ENCODE measurements around the gene YBX1. TPM values are rescaled to one million over a fixed set of nuclear protein-coding genes. Genes with fewer than 3 reads are reported as not detected.
"Not testable (repeated sequence)": the region's sequence is repeated elsewhere in the genome, so short reads cannot be mapped to it uniquely, and the experiment has no call there.

The YBX1 gene
- total and polyA plus RNA-seq, 4 donors = 393 to 1,633 (median 657) TPM

GRCh38 chr1:42745851-42746250 lies 63.6 kb downstream of the YBX1 start:
- intact Hi-C loops (cut with DNase I) = loop anchor here (5.0 to 10.0 kb wide), 3 partner anchors 171 to 401 kb away; no protein-coding TSS in a partner anchor
- no peak overlapping the region for H3K27ac ChIP-seq (ENCODE audit: low read depth in 1 of 2, low read length in 2 of 2)
- ATAC-seq (ENCODE audit: low FRiP score) (no peak), DNase-seq (no peak)
- H3K4me3 ChIP-seq (ENCODE audit: low read length in 2 of 2) = no peak overlapping the region
- WGBS, 2 donors = 81 to 83% methylated on average over 8 of the region's 8 CpGs
- H3K4me1 ChIP-seq (ENCODE audit: control insufficient read depth in 1 of 2, insufficient read depth in 2 of 2, low read length in 2 of 2) = no peaks in the 10 kb centered on the region
- peaks cover 0 to 8% of the 10 kb centered on the region in 2 donors for H3K36me3 ChIP-seq (ENCODE audit: control insufficient read depth in 1 of 2, insufficient read depth in 2 of 2, low read length in 1 of 2)
- H3K27me3 ChIP-seq (ENCODE audit: control insufficient read depth in 1 of 2, insufficient read depth in 2 of 2, low read length in 1 of 2) = no peaks in the 10 kb centered on the region
- H3K9me3 ChIP-seq (ENCODE audit: control insufficient read depth, low read length) = no peaks in the 10 kb centered on the region

GRCh38 chr1:42746436-42747105 lies 64.4 kb downstream of the YBX1 start:
- Histone ChIP-seq H3K4me3 (ENCODE audit: low read length in 2 of 2) (no peak overlapping the region), H3K9me3 (ENCODE audit: control insufficient read depth, low read length) (no peaks in the 10 kb centered on the region), H3K4me1 (ENCODE audit: control insufficient read depth in 1 of 2, insufficient read depth in 2 of 2, low read length in 2 of 2) (no peaks in the 10 kb centered on the region), H3K27me3 (ENCODE audit: control insufficient read depth in 1 of 2, insufficient read depth in 2 of 2, low read length in 1 of 2) (no peaks in the 10 kb centered on the region), H3K36me3 (ENCODE audit: control insufficient read depth in 1 of 2, insufficient read depth in 2 of 2, low read length in 1 of 2) (peaks cover 0 to 8% of the 10 kb centered on the region in 2 donors), H3K27ac (ENCODE audit: low read depth in 1 of 2, low read length in 2 of 2) (no peak overlapping the region)
- ATAC-seq (ENCODE audit: low FRiP score) (no peak), DNase-seq (no peak)
- intact Hi-C loops (cut with DNase I) = loop anchor here (5.0 to 10.0 kb wide), 3 partner anchors 172 to 402 kb away; no protein-coding TSS in a partner anchor
- WGBS, 2 donors = 91 to 94% methylated on average over 12 of the region's 12 CpGs

- DNase-seq (no peak), ATAC-seq (ENCODE audit: low FRiP score) (peak; percentile 46)
- Histone ChIP-seq H3K9me3 (ENCODE audit: control insufficient read depth, low read length) (no peaks in the 10 kb centered on the region), H3K36me3 (ENCODE audit: control insufficient read depth in 1 of 2, insufficient read depth in 2 of 2, low read length in 1 of 2) (peaks cover 0 to 8% of the 10 kb centered on the region in 2 donors), H3K4me3 (ENCODE audit: low read length in 2 of 2) (no peak overlapping the region), H3K27me3 (ENCODE audit: control insufficient read depth in 1 of 2, insufficient read depth in 2 of 2, low read length in 1 of 2) (no peaks in the 10 kb centered on the region), H3K4me1 (ENCODE audit: control insufficient read depth in 1 of 2, insufficient read depth in 2 of 2, low read length in 2 of 2) (no peaks in the 10 kb centered on the region), H3K27ac (ENCODE audit: low read depth in 1 of 2, low read length in 2 of 2) (no peak overlapping the region)
- WGBS, 2 donors = 51 to 52% methylated on average over 13 to 14 of the region's 14 CpGs
- intact Hi-C loops (cut with DNase I) = loop anchor here (5.0 to 10.0 kb wide), 3 partner anchors 172 to 402 kb away; no protein-coding TSS in a partner anchor
Observed at GRCh38 chr1:42747125-42747524, 64.9 kb downstream of the YBX1 start.

GRCh38 chr1:42748021-42748420 lies 65.8 kb downstream of the YBX1 start:
- 81% methylated on average over 10 of the region's 10 CpGs for WGBS, 2 donors
- H3K36me3 ChIP-seq (ENCODE audit: control insufficient read depth in 1 of 2, insufficient read depth in 2 of 2, low read length in 1 of 2) = peaks cover 4 to 8% of the 10 kb centered on the region in 2 donors
- DNase-seq = no peak
- no peak overlapping the region for H3K27ac ChIP-seq (ENCODE audit: low read depth in 1 of 2, low read length in 2 of 2)
- ATAC-seq (ENCODE audit: low FRiP score) = no peak
- intact Hi-C loops (cut with DNase I) = loop anchor here (5.0 to 10.0 kb wide), 3 partner anchors 173 to 403 kb away; no protein-coding TSS in a partner anchor
- no peaks in the 10 kb centered on the region for H3K9me3 ChIP-seq (ENCODE audit: control insufficient read depth, low read length)
- H3K4me1 ChIP-seq (ENCODE audit: control insufficient read depth in 1 of 2, insufficient read depth in 2 of 2, low read length in 2 of 2) = no peaks in the 10 kb centered on the region
- no peak overlapping the region for H3K4me3 ChIP-seq (ENCODE audit: low read length in 2 of 2)
- H3K27me3 ChIP-seq (ENCODE audit: control insufficient read depth in 1 of 2, insufficient read depth in 2 of 2, low read length in 1 of 2) = no peaks in the 10 kb centered on the region

- Histone ChIP-seq H3K9me3 (ENCODE audit: control insufficient read depth, low read length) (no peaks in the 10 kb centered on the region), H3K4me1 (ENCODE audit: control insufficient read depth in 1 of 2, insufficient read depth in 2 of 2, low read length in 2 of 2) (no peaks in the 10 kb centered on the region), H3K36me3 (ENCODE audit: control insufficient read depth in 1 of 2, insufficient read depth in 2 of 2, low read length in 1 of 2) (peaks cover 4 to 8% of the 10 kb centered on the region in 2 donors), H3K27ac (ENCODE audit: low read depth in 1 of 2, low read length in 2 of 2) (no peak overlapping the region), H3K27me3 (ENCODE audit: control insufficient read depth in 1 of 2, insufficient read depth in 2 of 2, low read length in 1 of 2) (no peaks in the 10 kb centered on the region), H3K4me3 (ENCODE audit: low read length in 2 of 2) (no peak overlapping the region)
- WGBS, 2 donors = 77 to 80% methylated on average over 14 of the region's 14 CpGs
- no peak for DNase-seq
- no peak for ATAC-seq (ENCODE audit: low FRiP score)
- intact Hi-C loops (cut with DNase I) = loop anchor here (5.0 to 10.0 kb wide), 3 partner anchors 174 to 404 kb away; no protein-coding TSS in a partner anchor
Observed at GRCh38 chr1:42748461-42749410, 66.5 kb downstream of the YBX1 start.

GRCh38 chr1:42750041-42750440 lies 67.8 kb downstream of the YBX1 start:
- no peak for ATAC-seq (ENCODE audit: low FRiP score)
- no peak for DNase-seq
- intact Hi-C loops (cut with DNase I) = loop anchor here in 1 of 2 donors (10.0 kb wide), 1 partner anchor 165 kb away; no protein-coding TSS in a partner anchor
- 88 to 89% methylated on average over 12 of the region's 12 CpGs for WGBS, 2 donors
- H3K27ac ChIP-seq (ENCODE audit: low read depth in 1 of 2, low read length in 2 of 2) = no peak overlapping the region
- H3K9me3 ChIP-seq (ENCODE audit: control insufficient read depth, low read length) = no peaks in the 10 kb centered on the region
- no peak overlapping the region for H3K4me3 ChIP-seq (ENCODE audit: low read length in 2 of 2)
- peaks cover 4 to 12% of the 10 kb centered on the region in 2 donors for H3K36me3 ChIP-seq (ENCODE audit: control insufficient read depth in 1 of 2, insufficient read depth in 2 of 2, low read length in 1 of 2)
- no peaks in the 10 kb centered on the region for H3K4me1 ChIP-seq (ENCODE audit: control insufficient read depth in 1 of 2, insufficient read depth in 2 of 2, low read length in 2 of 2)
- no peaks in the 10 kb centered on the region for H3K27me3 ChIP-seq (ENCODE audit: control insufficient read depth in 1 of 2, insufficient read depth in 2 of 2, low read length in 1 of 2)

GRCh38 chr1:42751511-42752070 lies 69.4 kb downstream of the YBX1 start:
- not testable (repeated sequence) for H3K27ac ChIP-seq (ENCODE audit: low read depth in 1 of 2, low read length in 2 of 2); H3K4me3 ChIP-seq (ENCODE audit: low read length in 2 of 2); ATAC-seq (ENCODE audit: low FRiP score); H3K9me3 ChIP-seq (ENCODE audit: control insufficient read depth, low read length); DNase-seq; H3K4me1 ChIP-seq (ENCODE audit: control insufficient read depth in 1 of 2, insufficient read depth in 2 of 2, low read length in 2 of 2); H3K27me3 ChIP-seq (ENCODE audit: control insufficient read depth in 1 of 2, insufficient read depth in 2 of 2, low read length in 1 of 2)
- WGBS, 2 donors = 91 to 92% methylated on average over 7 to 8 of the region's 8 CpGs
- peaks cover 4 to 14% of the 10 kb centered on the region in 2 donors for H3K36me3 ChIP-seq (ENCODE audit: control insufficient read depth in 1 of 2, insufficient read depth in 2 of 2, low read length in 1 of 2)
- intact Hi-C loops (cut with DNase I) = loop anchor here in 1 of 2 donors (10.0 kb wide), 1 partner anchor 167 kb away; no protein-coding TSS in a partner anchor

- Histone ChIP-seq H3K9me3 (ENCODE audit: control insufficient read depth, low read length) (no peaks in the 10 kb centered on the region), H3K27me3 (ENCODE audit: control insufficient read depth in 1 of 2, insufficient read depth in 2 of 2, low read length in 1 of 2) (no peaks in the 10 kb centered on the region), H3K27ac (ENCODE audit: low read depth in 1 of 2, low read length in 2 of 2) (no peak overlapping the region), H3K4me3 (ENCODE audit: low read length in 2 of 2) (no peak overlapping the region), H3K36me3 (ENCODE audit: control insufficient read depth in 1 of 2, insufficient read depth in 2 of 2, low read length in 1 of 2) (peaks cover 6 to 14% of the 10 kb centered on the region in 2 donors), H3K4me1 (ENCODE audit: control insufficient read depth in 1 of 2, insufficient read depth in 2 of 2, low read length in 2 of 2) (no peaks in the 10 kb centered on the region)
- 94% methylated on average over 6 of the region's 6 CpGs for WGBS, 2 donors
- intact Hi-C loops (cut with DNase I) = loop anchor here in 1 of 2 donors (10.0 kb wide), 1 partner anchor 167 kb away; no protein-coding TSS in a partner anchor
- ATAC-seq (ENCODE audit: low FRiP score) (no peak), DNase-seq (no peak)
Observed at GRCh38 chr1:42752284-42752683, 70.1 kb downstream of the YBX1 start.

All from aorta (tissue), 5 donors.